Measurements from ENCODE around the gene WNT6. TPM values are rescaled to one million over a fixed set of nuclear protein-coding genes. Genes with fewer than 3 reads are reported as not detected.

WNT6 gene
- total RNA-seq, 1 experiment from 2014 or later: 20.3 TPM

DNA sequence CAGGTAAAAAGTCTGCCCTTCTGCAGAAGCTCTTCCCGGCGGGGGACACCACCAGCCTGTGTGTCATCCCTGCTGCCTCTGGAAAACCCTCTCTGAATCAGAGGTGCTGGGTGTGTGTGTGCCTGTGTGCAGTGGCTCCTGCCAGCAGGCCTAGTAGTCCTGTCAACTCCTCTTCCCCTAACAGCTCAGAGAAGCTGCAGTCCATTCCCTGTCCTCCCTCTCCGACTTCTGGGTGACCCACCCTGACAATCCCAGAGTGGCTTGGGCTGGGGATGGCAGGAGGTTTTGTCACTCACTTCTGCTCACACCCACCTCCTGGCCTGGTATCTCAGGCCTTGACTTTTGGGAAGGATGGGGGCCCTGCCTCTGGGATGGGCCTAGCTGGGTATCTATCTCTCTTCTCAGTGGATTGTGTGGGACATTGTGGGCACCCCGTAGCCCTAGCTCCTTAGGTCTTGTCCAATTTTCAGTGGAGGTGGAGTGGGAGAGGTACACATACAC lies 23.3 kb downstream of the WNT6 start:
- CTCF ChIA-PET: no interaction called here
- H3K4me1 ChIP-seq: peaks cover 16% of the 10 kb centered on the region
- no TSS peak for BruUV-seq (replicated peaks)
- POLR2A ChIA-PET: no interaction called here
- H3K9me3 ChIP-seq: no peaks in the 10 kb centered on the region
- no peaks in the 10 kb centered on the region for H3K36me3 Mint-ChIP-seq (ENCODE audit: insufficient read depth, unreplicated experiment)
- no peaks in the 10 kb centered on the region for H3K27me3 ChIP-seq (replicated peaks; ENCODE audit: control insufficient read depth, insufficient read depth, low read length)
- peaks cover 2% of the 10 kb centered on the region for H3K27me3 Mint-ChIP-seq (ENCODE audit: insufficient read depth, unreplicated experiment)
- no peaks in the 10 kb centered on the region for H3K36me3 ChIP-seq (ENCODE audit: control insufficient read depth, insufficient read depth, low read length)
- TF ChIP-seq, protein P1, sequence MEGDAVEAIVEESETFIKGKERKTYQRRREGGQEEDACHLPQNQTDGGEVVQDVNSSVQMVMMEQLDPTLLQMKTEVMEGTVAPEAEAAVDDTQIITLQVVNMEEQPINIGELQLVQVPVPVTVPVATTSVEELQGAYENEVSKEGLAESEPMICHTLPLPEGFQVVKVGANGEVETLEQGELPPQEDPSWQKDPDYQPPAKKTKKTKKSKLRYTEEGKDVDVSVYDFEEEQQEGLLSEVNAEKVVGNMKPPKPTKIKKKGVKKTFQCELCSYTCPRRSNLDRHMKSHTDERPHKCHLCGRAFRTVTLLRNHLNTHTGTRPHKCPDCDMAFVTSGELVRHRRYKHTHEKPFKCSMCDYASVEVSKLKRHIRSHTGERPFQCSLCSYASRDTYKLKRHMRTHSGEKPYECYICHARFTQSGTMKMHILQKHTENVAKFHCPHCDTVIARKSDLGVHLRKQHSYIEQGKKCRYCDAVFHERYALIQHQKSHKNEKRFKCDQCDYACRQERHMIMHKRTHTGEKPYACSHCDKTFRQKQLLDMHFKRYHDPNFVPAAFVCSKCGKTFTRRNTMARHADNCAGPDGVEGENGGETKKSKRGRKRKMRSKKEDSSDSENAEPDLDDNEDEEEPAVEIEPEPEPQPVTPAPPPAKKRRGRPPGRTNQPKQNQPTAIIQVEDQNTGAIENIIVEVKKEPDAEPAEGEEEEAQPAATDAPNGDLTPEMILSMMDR (IDR thresholded peaks at IDR 0.05; ENCODE audit: insufficient read depth in 1 of 2, low read depth in 1 of 2, low read length in 1 of 2, severe bottlenecking in 1 of 2, unreplicated experiment in 1 of 2): no peak
- no peaks in the 10 kb centered on the region for H3K4me1 Mint-ChIP-seq (ENCODE audit: low read depth, unreplicated experiment)
- no peak overlapping the region for H3K4me3 Mint-ChIP-seq (ENCODE audit: unreplicated experiment)
- no peaks in the 10 kb centered on the region for H3K9me3 Mint-ChIP-seq (ENCODE audit: unreplicated experiment)
- no peak overlapping the region for H3K4me3 ChIP-seq (ENCODE audit: low read depth, low read length)
- intact Hi-C loops (cut with micrococcal nuclease; ENCODE audit: unreplicated experiment): no loop called here
- H3K27ac Mint-ChIP-seq (ENCODE audit: unreplicated experiment): no peak overlapping the region
- DNase-seq: peak in 1 of 2 experiments; percentile 23

DNA sequence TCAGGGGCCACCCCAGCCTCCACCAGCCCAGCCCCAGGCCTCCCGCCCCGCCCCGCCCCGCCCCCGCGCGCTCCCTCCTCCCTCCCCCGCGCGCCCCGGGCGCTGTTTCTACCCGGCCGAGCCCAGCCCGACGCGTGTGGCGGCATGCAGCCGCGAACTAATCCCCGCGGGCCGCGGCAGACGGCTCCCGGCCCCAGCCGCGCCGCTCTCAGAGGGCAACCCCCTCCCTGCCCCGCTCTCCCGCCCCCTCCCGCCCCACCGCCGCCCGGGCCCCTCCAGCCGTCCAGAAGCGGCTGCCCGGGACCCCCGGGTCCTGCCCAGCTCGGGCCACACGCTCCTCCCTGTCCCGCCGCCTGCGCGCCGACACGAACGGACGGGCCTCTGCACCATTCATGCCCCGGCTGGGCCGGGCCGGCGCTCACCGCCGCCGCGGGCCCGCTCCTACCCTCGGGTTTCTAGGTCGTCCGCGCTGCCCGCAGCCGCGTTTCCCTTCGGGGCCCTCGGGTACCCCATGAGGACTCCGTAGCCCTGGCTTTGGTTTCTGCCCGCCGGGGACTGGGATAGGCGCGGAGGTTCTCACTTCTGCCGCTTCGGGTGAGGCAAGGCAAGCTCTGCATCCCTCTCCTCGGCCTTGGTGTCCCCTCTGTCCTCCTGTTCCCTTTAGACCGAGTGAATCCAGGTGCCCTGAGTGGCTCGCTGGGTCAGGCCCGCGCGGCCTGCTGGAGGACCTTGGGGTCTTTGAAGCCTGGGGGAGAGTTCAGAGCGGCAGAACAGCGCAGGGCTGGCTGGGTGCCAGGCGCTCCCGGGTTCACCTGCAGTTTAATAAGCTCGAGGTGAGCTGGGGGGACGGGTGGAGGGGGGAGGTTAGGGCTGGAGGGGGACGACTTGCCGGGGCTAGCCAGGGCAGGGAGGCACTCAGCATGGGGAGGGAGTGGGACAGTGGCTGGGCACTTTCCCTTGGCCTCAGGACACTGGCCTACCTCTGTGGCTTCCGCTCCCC lies 24.2 kb downstream of the WNT6 start:
- no peaks in the 10 kb centered on the region for H3K27me3 ChIP-seq (replicated peaks; ENCODE audit: control insufficient read depth, insufficient read depth, low read length)
- H3K27ac Mint-ChIP-seq (ENCODE audit: unreplicated experiment): no peak overlapping the region
- CTCF ChIA-PET: interaction anchor here (2.3 kb wide), 1 partner anchor 14 kb away, joined by 19 read pairs; no protein-coding TSS in a partner anchor
- H3K9me3 ChIP-seq: no peaks in the 10 kb centered on the region
- H3K27me3 Mint-ChIP-seq (ENCODE audit: insufficient read depth, unreplicated experiment): peaks cover 2% of the 10 kb centered on the region
- no peak overlapping the region for H3K4me3 ChIP-seq (ENCODE audit: low read depth, low read length)
- H3K36me3 Mint-ChIP-seq (ENCODE audit: insufficient read depth, unreplicated experiment): no peaks in the 10 kb centered on the region
- H3K4me1 Mint-ChIP-seq (ENCODE audit: low read depth, unreplicated experiment): no peaks in the 10 kb centered on the region
- no peaks in the 10 kb centered on the region for H3K9me3 Mint-ChIP-seq (ENCODE audit: unreplicated experiment)
- DNase-seq: peak in 1 of 2 experiments; percentile 28
- H3K4me3 Mint-ChIP-seq (ENCODE audit: unreplicated experiment): peak overlapping the region; percentile 36
- intact Hi-C loops (cut with micrococcal nuclease; ENCODE audit: unreplicated experiment): no loop called here
- no TSS peak for BruUV-seq (replicated peaks)
- POLR2A ChIA-PET: interaction anchor here (0.6 kb wide), 2 partner anchors 13 to 56 kb away, joined by 3 to 6 read pairs; no protein-coding TSS in a partner anchor
- TF ChIP-seq, protein P1 (IDR thresholded peaks at IDR 0.05; ENCODE audit: insufficient read depth in 1 of 2, low read depth in 1 of 2, low read length in 1 of 2, severe bottlenecking in 1 of 2, unreplicated experiment in 1 of 2): no peak
- peaks cover 13% of the 10 kb centered on the region for H3K4me1 ChIP-seq
- H3K36me3 ChIP-seq (ENCODE audit: control insufficient read depth, insufficient read depth, low read length): no peaks in the 10 kb centered on the region

DNA sequence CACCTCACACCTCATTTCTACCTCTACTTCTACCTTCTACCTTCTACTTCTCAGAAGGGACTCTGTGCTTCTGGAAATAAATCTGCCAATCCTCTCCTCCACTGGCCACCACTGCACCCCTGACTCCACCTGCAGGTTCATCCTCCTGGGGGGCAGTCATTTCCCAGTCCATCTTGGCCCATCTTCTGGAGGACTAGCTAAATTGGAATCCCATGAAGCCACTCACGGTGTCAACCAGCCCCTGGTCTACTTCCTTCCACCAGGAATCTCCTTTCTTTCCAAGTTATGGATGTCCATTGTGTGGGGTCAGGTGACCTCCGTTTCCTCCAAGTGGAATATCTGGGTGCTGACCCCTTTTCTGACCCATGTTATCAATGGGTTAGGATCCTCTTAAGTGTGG lies 24.9 kb downstream of the WNT6 start:
- intact Hi-C loops (cut with micrococcal nuclease; ENCODE audit: unreplicated experiment): no loop called here
- no TSS peak for BruUV-seq (replicated peaks)
- no peaks in the 10 kb centered on the region for H3K36me3 Mint-ChIP-seq (ENCODE audit: insufficient read depth, unreplicated experiment)
- peaks cover 8% of the 10 kb centered on the region for H3K4me1 ChIP-seq
- no peak overlapping the region for H3K4me3 ChIP-seq (ENCODE audit: low read depth, low read length)
- TF ChIP-seq, protein P1 (IDR thresholded peaks at IDR 0.05; ENCODE audit: insufficient read depth in 1 of 2, low read depth in 1 of 2, low read length in 1 of 2, severe bottlenecking in 1 of 2, unreplicated experiment in 1 of 2): no peak
- ChIA-PET POLR2A (interaction anchor here (0.6 kb wide), 2 partner anchors 12 to 55 kb away, joined by 3 to 6 read pairs; no protein-coding TSS in a partner anchor), CTCF (interaction anchor here (1.1 to 2.3 kb wide), 2 partner anchors 8 to 13 kb away, joined by 8 to 19 read pairs; no protein-coding TSS in a partner anchor)
- no peak overlapping the region for H3K27ac Mint-ChIP-seq (ENCODE audit: unreplicated experiment)
- H3K27me3 ChIP-seq (replicated peaks; ENCODE audit: control insufficient read depth, insufficient read depth, low read length): no peaks in the 10 kb centered on the region
- H3K9me3 Mint-ChIP-seq (ENCODE audit: unreplicated experiment): no peaks in the 10 kb centered on the region
- no peaks in the 10 kb centered on the region for H3K36me3 ChIP-seq (ENCODE audit: control insufficient read depth, insufficient read depth, low read length)
- peak in 1 of 2 experiments; percentile 11 for DNase-seq
- H3K9me3 ChIP-seq: no peaks in the 10 kb centered on the region
- H3K4me3 Mint-ChIP-seq (ENCODE audit: unreplicated experiment): peak overlapping the region; percentile 36
- no peaks in the 10 kb centered on the region for H3K4me1 Mint-ChIP-seq (ENCODE audit: low read depth, unreplicated experiment)
- peaks cover 2% of the 10 kb centered on the region for H3K27me3 Mint-ChIP-seq (ENCODE audit: insufficient read depth, unreplicated experiment)

Measured in Caco-2 (cell line).